WTC11 (cell line): ENCODE results near the gene VCX2. TPM values are rescaled to one million over a fixed set of nuclear protein-coding genes. Genes with fewer than 3 reads are reported as not detected.

ENCODE experiments used
- ATAC-seq: fragments of 200-7000 bp; cut with Tn5 transposase; 2 replicates; pipeline ENCODE4 v1.10.0; 2021; ENCODE audit warnings: mild to moderate bottlenecking, moderate library complexity
- CTCF ChIA-PET: fragments of 300-600 bp; sonication (Branson Sonifier 250); formaldehyde crosslinking; loops from one replicate; lab custom pipeline; 2021; ENCODE audit warnings: antibody characterized with exemption; lab: Charles Lee
- POLR2A ChIA-PET: fragments of 350-600 bp; sonication (Branson Sonifier 250); formaldehyde crosslinking; loops from one replicate; lab custom pipeline; 2021; ENCODE audit warnings: antibody characterized with exemption; lab: Charles Lee
- DNase-seq: peaks from one replicate; pipeline ENCODE4 v3.0.0; 2021; ENCODE audit warnings: low spot score
- H3K27ac Mint-ChIP-seq: 2 replicates; pipeline ENCODE4 v1.8.0; 2021; ENCODE audit warnings: mixed read lengths
- H3K27me3 Mint-ChIP-seq: 2 replicates; pipeline ENCODE4 v1.8.0; 2021; ENCODE audit warnings: low read depth, mild to moderate bottlenecking, moderate library complexity, mixed read lengths
- H3K36me3 Mint-ChIP-seq: 2 replicates; pipeline ENCODE4 v1.8.0; 2021; ENCODE audit warnings: mixed read lengths
- H3K4me1 Mint-ChIP-seq: 2 replicates; pipeline ENCODE4 v1.8.0; 2022; ENCODE audit warnings: mixed read lengths
- H3K4me3 Mint-ChIP-seq: 2 replicates; pipeline ENCODE4 v1.8.0; 2021; ENCODE audit warnings: mild to moderate bottlenecking, moderate library complexity, mixed read lengths
- H3K9me3 Mint-ChIP-seq: 2 replicates; pipeline ENCODE4 v1.8.0; 2021; ENCODE audit warnings: mixed read lengths
- CBFB ChIP-seq: sonication (generic); formaldehyde crosslinking; IDR thresholded peaks from 2 replicates; pipeline ENCODE4 v1.8.1; 2022; ENCODE audit warnings: mild to moderate bottlenecking, low read depth, missing genetic modification reagents
- E2F4 ChIP-seq: sonication (generic); formaldehyde crosslinking; IDR thresholded peaks from 2 replicates; pipeline ENCODE4 v1.8.1; 2022; ENCODE audit warnings: low read depth, mild to moderate bottlenecking, moderate library complexity, missing genetic modification reagents, borderline replicate concordance
- FOXJ3 ChIP-seq: sonication (generic); formaldehyde crosslinking; IDR thresholded peaks from 2 replicates; pipeline ENCODE4 v1.9.0; 2021; ENCODE audit warnings: missing genetic modification reagents, mild to moderate bottlenecking, borderline replicate concordance
- FOXP4 ChIP-seq: sonication (generic); formaldehyde crosslinking; IDR thresholded peaks from 2 replicates; pipeline ENCODE4 v1.8.0; 2022; ENCODE audit warnings: mild to moderate bottlenecking, missing genetic modification reagents
- IRF1 ChIP-seq: sonication (generic); formaldehyde crosslinking; IDR thresholded peaks from 2 replicates; pipeline ENCODE4 v1.8.0; 2023; ENCODE audit warnings: missing genetic modification reagents
- JAZF1 ChIP-seq: fragments of 250-450 bp; sonication (Bioruptor Pico); IDR thresholded peaks from 2 replicates; pipeline ENCODE4 v1.9.0; 2021; ENCODE audit warnings: moderate library complexity, mild to moderate bottlenecking, inconsistent platforms
- MXD4 ChIP-seq: fragments of 250-450 bp; sonication (Bioruptor Pico); IDR thresholded peaks from 2 replicates; pipeline ENCODE4 v1.8.0; 2021; ENCODE audit warnings: mild to moderate bottlenecking, moderate library complexity, borderline replicate concordance
- NR1H2 ChIP-seq: sonication (generic); formaldehyde crosslinking; IDR thresholded peaks from 2 replicates; pipeline ENCODE4 v1.9.0; 2021; ENCODE audit warnings: mild to moderate bottlenecking, moderate library complexity, missing genetic modification reagents
- NR2C2 ChIP-seq: sonication (generic); formaldehyde crosslinking; IDR thresholded peaks from 2 replicates; pipeline ENCODE4 v1.8.0; 2022; ENCODE audit warnings: mild to moderate bottlenecking, missing genetic modification reagents
- PRRX2 ChIP-seq: fragments of 250-450 bp; sonication (Bioruptor Pico); IDR thresholded peaks from 2 replicates; pipeline ENCODE4 v1.8.0; 2021; ENCODE audit warnings: mild to moderate bottlenecking
- SMAD3 ChIP-seq: sonication (generic); formaldehyde crosslinking; IDR thresholded peaks from 2 replicates; pipeline ENCODE4 v1.8.0; 2022; ENCODE audit warnings: missing genetic modification reagents, mild to moderate bottlenecking, borderline replicate concordance
- SMAD4 ChIP-seq: sonication (generic); formaldehyde crosslinking; IDR thresholded peaks from 2 replicates; pipeline ENCODE4 v1.8.0; 2022; ENCODE audit warnings: mild to moderate bottlenecking, missing genetic modification reagents
- STAT6 ChIP-seq: sonication (generic); formaldehyde crosslinking; conservative IDR thresholded peaks from 2 replicates; pipeline ENCODE4 v1.8.1; 2023; ENCODE audit warnings: mild to moderate bottlenecking, low read depth, missing genetic modification reagents, moderate library complexity
- TP53 ChIP-seq: sonication (generic); formaldehyde crosslinking; IDR thresholded peaks from 2 replicates; pipeline ENCODE4 v1.8.1; 2023; ENCODE audit warnings: mild to moderate bottlenecking, missing genetic modification reagents
- USF2 ChIP-seq: sonication (generic); formaldehyde crosslinking; IDR thresholded peaks from 2 replicates; pipeline ENCODE4 v1.8.1; 2023; ENCODE audit warnings: mild to moderate bottlenecking, missing genetic modification reagents, moderate library complexity
- ZBTB43 ChIP-seq: sonication (generic); formaldehyde crosslinking; IDR thresholded peaks from 2 replicates; pipeline ENCODE4 v1.8.1; 2023; ENCODE audit warnings: mild to moderate bottlenecking, missing genetic modification reagents
- ZNF121 ChIP-seq: sonication (generic); formaldehyde crosslinking; IDR thresholded peaks from 2 replicates; pipeline ENCODE4 v1.8.0; 2023; ENCODE audit warnings: missing genetic modification reagents
- total RNA-seq: library from RNA; stranded (reverse); gene quantifications from 3 replicates; pipeline ENCODE4 v1.2.3, GENCODE V29; 2021
- TF ChIP-seq, protein P1 (sequence below): sonication (generic); formaldehyde crosslinking; IDR thresholded peaks from 2 replicates; pipeline ENCODE4 v1.8.0; 2023; ENCODE audit warnings: missing genetic modification reagents, mild to moderate bottlenecking, borderline replicate concordance
- TF ChIP-seq, protein P2 (sequence below): sonication (generic); formaldehyde crosslinking; IDR thresholded peaks from 2 replicates; pipeline ENCODE4 v1.8.0; 2023; ENCODE audit warnings: mild to moderate bottlenecking, missing genetic modification reagents

VCX2 gene
- total RNA-seq, 1 experiment from 2014 or later = not detected

- TF ChIP-seq, protein P1, sequence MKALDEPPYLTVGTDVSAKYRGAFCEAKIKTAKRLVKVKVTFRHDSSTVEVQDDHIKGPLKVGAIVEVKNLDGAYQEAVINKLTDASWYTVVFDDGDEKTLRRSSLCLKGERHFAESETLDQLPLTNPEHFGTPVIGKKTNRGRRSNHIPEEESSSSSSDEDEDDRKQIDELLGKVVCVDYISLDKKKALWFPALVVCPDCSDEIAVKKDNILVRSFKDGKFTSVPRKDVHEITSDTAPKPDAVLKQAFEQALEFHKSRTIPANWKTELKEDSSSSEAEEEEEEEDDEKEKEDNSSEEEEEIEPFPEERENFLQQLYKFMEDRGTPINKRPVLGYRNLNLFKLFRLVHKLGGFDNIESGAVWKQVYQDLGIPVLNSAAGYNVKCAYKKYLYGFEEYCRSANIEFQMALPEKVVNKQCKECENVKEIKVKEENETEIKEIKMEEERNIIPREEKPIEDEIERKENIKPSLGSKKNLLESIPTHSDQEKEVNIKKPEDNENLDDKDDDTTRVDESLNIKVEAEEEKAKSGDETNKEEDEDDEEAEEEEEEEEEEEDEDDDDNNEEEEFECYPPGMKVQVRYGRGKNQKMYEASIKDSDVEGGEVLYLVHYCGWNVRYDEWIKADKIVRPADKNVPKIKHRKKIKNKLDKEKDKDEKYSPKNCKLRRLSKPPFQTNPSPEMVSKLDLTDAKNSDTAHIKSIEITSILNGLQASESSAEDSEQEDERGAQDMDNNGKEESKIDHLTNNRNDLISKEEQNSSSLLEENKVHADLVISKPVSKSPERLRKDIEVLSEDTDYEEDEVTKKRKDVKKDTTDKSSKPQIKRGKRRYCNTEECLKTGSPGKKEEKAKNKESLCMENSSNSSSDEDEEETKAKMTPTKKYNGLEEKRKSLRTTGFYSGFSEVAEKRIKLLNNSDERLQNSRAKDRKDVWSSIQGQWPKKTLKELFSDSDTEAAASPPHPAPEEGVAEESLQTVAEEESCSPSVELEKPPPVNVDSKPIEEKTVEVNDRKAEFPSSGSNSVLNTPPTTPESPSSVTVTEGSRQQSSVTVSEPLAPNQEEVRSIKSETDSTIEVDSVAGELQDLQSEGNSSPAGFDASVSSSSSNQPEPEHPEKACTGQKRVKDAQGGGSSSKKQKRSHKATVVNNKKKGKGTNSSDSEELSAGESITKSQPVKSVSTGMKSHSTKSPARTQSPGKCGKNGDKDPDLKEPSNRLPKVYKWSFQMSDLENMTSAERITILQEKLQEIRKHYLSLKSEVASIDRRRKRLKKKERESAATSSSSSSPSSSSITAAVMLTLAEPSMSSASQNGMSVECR (CRISPR knock-in tag) = no peak
- TF ChIP-seq PRRX2 = no peak
Measured at GRCh38 chrX:8144925-8145324, 26.1 kb downstream of the VCX2 start (continued).

DNA sequence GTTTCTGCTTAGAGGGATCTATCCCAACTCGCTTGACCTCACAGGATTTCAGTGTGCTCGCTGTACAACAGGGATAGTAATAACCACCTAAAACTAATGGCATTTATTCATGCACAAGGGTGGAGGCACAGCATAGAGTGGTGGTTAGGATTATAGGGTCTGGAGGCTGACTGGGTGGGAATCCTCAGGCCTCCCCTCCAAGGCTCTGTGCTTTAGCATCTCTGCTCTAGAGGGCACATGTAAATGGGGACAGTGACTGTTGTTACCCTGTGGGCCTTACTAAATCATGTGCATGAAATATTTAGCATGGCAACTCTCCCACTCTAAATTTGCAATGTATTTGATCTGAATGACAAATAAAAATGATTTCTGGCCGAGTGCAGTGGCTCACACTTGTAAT lies 29.2 kb downstream of the VCX2 start:
- H3K4me1 Mint-ChIP-seq = peaks cover 14% of the 10 kb centered on the region
- H3K27me3 Mint-ChIP-seq = no peaks in the 10 kb centered on the region
- no peaks in the 10 kb centered on the region for H3K36me3 Mint-ChIP-seq
- no peak for ATAC-seq
- CTCF ChIA-PET = no interaction called here
- no peak overlapping the region for H3K4me3 Mint-ChIP-seq
- POLR2A ChIA-PET = no interaction called here
- no peak overlapping the region for H3K27ac Mint-ChIP-seq
- no peak for TF ChIP-seq JAZF1
- TF ChIP-seq, protein P2, sequence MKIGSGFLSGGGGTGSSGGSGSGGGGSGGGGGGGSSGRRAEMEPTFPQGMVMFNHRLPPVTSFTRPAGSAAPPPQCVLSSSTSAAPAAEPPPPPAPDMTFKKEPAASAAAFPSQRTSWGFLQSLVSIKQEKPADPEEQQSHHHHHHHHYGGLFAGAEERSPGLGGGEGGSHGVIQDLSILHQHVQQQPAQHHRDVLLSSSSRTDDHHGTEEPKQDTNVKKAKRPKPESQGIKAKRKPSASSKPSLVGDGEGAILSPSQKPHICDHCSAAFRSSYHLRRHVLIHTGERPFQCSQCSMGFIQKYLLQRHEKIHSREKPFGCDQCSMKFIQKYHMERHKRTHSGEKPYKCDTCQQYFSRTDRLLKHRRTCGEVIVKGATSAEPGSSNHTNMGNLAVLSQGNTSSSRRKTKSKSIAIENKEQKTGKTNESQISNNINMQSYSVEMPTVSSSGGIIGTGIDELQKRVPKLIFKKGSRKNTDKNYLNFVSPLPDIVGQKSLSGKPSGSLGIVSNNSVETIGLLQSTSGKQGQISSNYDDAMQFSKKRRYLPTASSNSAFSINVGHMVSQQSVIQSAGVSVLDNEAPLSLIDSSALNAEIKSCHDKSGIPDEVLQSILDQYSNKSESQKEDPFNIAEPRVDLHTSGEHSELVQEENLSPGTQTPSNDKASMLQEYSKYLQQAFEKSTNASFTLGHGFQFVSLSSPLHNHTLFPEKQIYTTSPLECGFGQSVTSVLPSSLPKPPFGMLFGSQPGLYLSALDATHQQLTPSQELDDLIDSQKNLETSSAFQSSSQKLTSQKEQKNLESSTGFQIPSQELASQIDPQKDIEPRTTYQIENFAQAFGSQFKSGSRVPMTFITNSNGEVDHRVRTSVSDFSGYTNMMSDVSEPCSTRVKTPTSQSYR = no peak
- no peak for TF ChIP-seq STAT6 (CRISPR knock-in tag)
- no peak for TF ChIP-seq IRF1 (CRISPR knock-in tag)
- no peak for TF ChIP-seq CBFB (CRISPR knock-in tag)
- no peak for TF ChIP-seq MXD4 (CRISPR knock-in tag)
- no peak for TF ChIP-seq ZBTB43
- TF ChIP-seq NR2C2 (CRISPR knock-in tag) = no peak
- no peak for TF ChIP-seq ZNF121 (CRISPR knock-in tag)
- TF ChIP-seq FOXP4 (CRISPR knock-in tag) = no peak
- no peak for TF ChIP-seq SMAD4
- no peak for TF ChIP-seq TP53 (CRISPR knock-in tag)
- no peak for TF ChIP-seq E2F4 (CRISPR knock-in tag)
- TF ChIP-seq SMAD3 (CRISPR knock-in tag) = no peak
- TF ChIP-seq FOXJ3 (CRISPR knock-in tag) = no peak
- TF ChIP-seq NR1H2 (CRISPR knock-in tag) = no peak
- no peak for TF ChIP-seq USF2
- TF ChIP-seq, all 79 proteins: peak for 0
- no peaks in the 10 kb centered on the region for H3K9me3 Mint-ChIP-seq
- no peak for DNase-seq
